GM23338 (cell line): ENCODE measurements around the gene FASN. TPM values are rescaled to one million over a fixed set of nuclear protein-coding genes. Genes with fewer than 3 reads are reported as not detected.

Source experiments
- ATAC-seq: fragments of 200-7000 bp; cut with Tn5 transposase; 3 replicates; pipeline ENCODE4 v1.9.1; 2020
- DNase-seq: peaks from one replicate; pipeline ENCODE4 v3.0.0-alpha.2; 2015; ENCODE audit warnings: low spot score
- H2AFZ ChIP-seq: fragments of 200-600 bp; sonication (generic); 2 replicates; pipeline ENCODE4 v1.8.0; 2016; ENCODE audit warnings: antibody characterized with exemption, mild to moderate bottlenecking, moderate library complexity
- H3F3A ChIP-seq: fragments of 200-600 bp; sonication (generic); replicated peaks from 2 replicates; pipeline ENCODE4 v1.8.0; 2017; ENCODE audit warnings: antibody characterized with exemption, mixed run types, low read depth
- H3K27ac ChIP-seq: fragments of 200-600 bp; sonication (generic); 2 replicates; pipeline ENCODE4 v1.6.1; 2016; ENCODE audit warnings: low read depth
- H3K27me3 ChIP-seq: fragments of 200-600 bp; sonication (generic); 2 replicates; pipeline ENCODE4 v1.8.0; 2016; ENCODE audit warnings: mild to moderate bottlenecking, mixed run types, moderate library complexity; ENCODE audit not compliant: insufficient read depth
- H3K36me3 ChIP-seq: fragments of 200-600 bp; sonication (generic); 2 replicates; pipeline ENCODE4 v1.8.0; 2016; ENCODE audit warnings: mild to moderate bottlenecking; ENCODE audit not compliant: insufficient read depth
- H3K4me1 ChIP-seq: fragments of 200-600 bp; sonication (generic); 2 replicates; pipeline ENCODE4 v1.8.0; 2016; ENCODE audit warnings: mild to moderate bottlenecking, moderate library complexity; ENCODE audit not compliant: insufficient read depth
- H3K4me2 ChIP-seq: fragments of 200-600 bp; sonication (generic); 2 replicates; pipeline ENCODE4 v1.7.1; 2017; ENCODE audit warnings: mixed run types
- H3K4me3 ChIP-seq: fragments of 200-600 bp; sonication (generic); 2 replicates; pipeline ENCODE4 v1.6.1; 2016; ENCODE audit warnings: mixed run types
- H3K79me2 ChIP-seq: fragments of 200-600 bp; sonication (generic); replicated peaks from 2 replicates; pipeline ENCODE4 v1.8.0; 2017; ENCODE audit warnings: mild to moderate bottlenecking; ENCODE audit not compliant: insufficient read depth
- H3K9me2 ChIP-seq: fragments of 200-600 bp; sonication (generic); 2 replicates; pipeline ENCODE4 v1.8.0; 2017; ENCODE audit not compliant: insufficient read depth
- H4K20me1 ChIP-seq: fragments of 200-600 bp; sonication (generic); replicated peaks from 2 replicates; pipeline ENCODE4 v1.8.0; 2017; ENCODE audit warnings: mild to moderate bottlenecking; ENCODE audit not compliant: insufficient read depth
- H3K27ac Mint-ChIP-seq: 2 replicates; pipeline ENCODE4 v1.8.0; 2020; ENCODE audit warnings: inconsistent platforms, mild to moderate bottlenecking, moderate library complexity, mixed read lengths
- H3K27me3 Mint-ChIP-seq: 3 replicates; pipeline ENCODE4 v1.8.0; 2022; ENCODE audit warnings: low read depth, mild to moderate bottlenecking, moderate library complexity, mixed read lengths, inconsistent platforms; ENCODE audit not compliant: insufficient read depth, poor library complexity
- H3K36me3 Mint-ChIP-seq: 3 replicates; pipeline ENCODE4 v1.8.0; 2021; ENCODE audit warnings: low read depth, mild to moderate bottlenecking, inconsistent platforms, moderate library complexity, mixed read lengths
- H3K4me1 Mint-ChIP-seq: 3 replicates; pipeline ENCODE4 v1.8.0; 2020; ENCODE audit warnings: mild to moderate bottlenecking, inconsistent platforms, mixed read lengths
- H3K4me3 Mint-ChIP-seq: 3 replicates; pipeline ENCODE4 v1.8.0; 2021; ENCODE audit warnings: moderate library complexity, mild to moderate bottlenecking, inconsistent platforms, mixed read lengths
- H3K9me3 Mint-ChIP-seq: 3 replicates; pipeline ENCODE4 v1.8.0; 2020; ENCODE audit warnings: moderate library complexity, mild to moderate bottlenecking, inconsistent platforms, mixed read lengths
- CREB1 ChIP-seq: fragments of 250-450 bp; sonication (Bioruptor Pico); IDR thresholded peaks from 2 replicates; pipeline ENCODE4 v1.5.0; 2020; ENCODE audit warnings: low read depth, mild to moderate bottlenecking, moderate library complexity
- EZH2 ChIP-seq: fragments of 200-600 bp; sonication (generic); IDR thresholded peaks from one replicate; pipeline ENCODE4 v1.8.0; 2017; ENCODE audit warnings: antibody characterized with exemption, mild to moderate bottlenecking, low read depth; ENCODE audit not compliant: unreplicated experiment
- EZH2phosphoT487 ChIP-seq: fragments of 200-600 bp; sonication (generic); IDR thresholded peaks from one replicate; pipeline ENCODE4 v1.8.1; 2018; ENCODE audit warnings: antibody characterized with exemption; ENCODE audit not compliant: unreplicated experiment
- NANOG ChIP-seq: IDR thresholded peaks from 2 replicates; pipeline ENCODE4 v1.6.1; 2016; ENCODE audit warnings: antibody characterized with exemption, borderline replicate concordance
- ZNF331 ChIP-seq: fragments of 250-450 bp; sonication (Bioruptor Pico); IDR thresholded peaks from 2 replicates; pipeline ENCODE4 v1.5.0; 2020; ENCODE audit warnings: low read depth, mild to moderate bottlenecking, moderate library complexity
- polyA plus RNA-seq: library from polyadenylated mRNA; unstranded; fragments of >200 nt; fragmentation: Nextera tagmentation; extraction: Ambion mirVana; gene quantifications from 2 replicates; pipeline ENCODE4 v1.2.1, GENCODE V29; 2016
- total RNA-seq: library from RNA; depleted of rRNA; stranded (reverse); fragments of >200 nt; shearing (Covaris generic); gene quantifications from 2 replicates; pipeline ENCODE4 v1.2.3, GENCODE V29; 2014
- TF ChIP-seq, protein P1 (sequence below), 2 experiments: fragments of 200-600 bp in 1 of 2; sonication (generic) in 1 of 2; conservative IDR thresholded peaks; 2 replicates each; pipeline versions ENCODE4 v1.5.1 to v1.6.1; 2016 to 2017; ENCODE audit warnings: antibody characterized with exemption in 2 of 2, low read depth in 2 of 2, mild to moderate bottlenecking in 2 of 2, moderate library complexity in 1 of 2
- TF ChIP-seq, protein P2 (sequence below): fragments of 250-450 bp; sonication (Bioruptor Pico); IDR thresholded peaks from 2 replicates; pipeline ENCODE4 v1.5.0; 2020; ENCODE audit warnings: mild to moderate bottlenecking, moderate library complexity
- TF ChIP-seq, protein P3 (sequence below): IDR thresholded peaks from 2 replicates; pipeline ENCODE4 v1.6.1; 2016; ENCODE audit warnings: antibody characterized with exemption

The FASN gene
- total and polyA plus RNA-seq, 2 experiments from 2014 or later = 120 to 849 TPM

DNA sequence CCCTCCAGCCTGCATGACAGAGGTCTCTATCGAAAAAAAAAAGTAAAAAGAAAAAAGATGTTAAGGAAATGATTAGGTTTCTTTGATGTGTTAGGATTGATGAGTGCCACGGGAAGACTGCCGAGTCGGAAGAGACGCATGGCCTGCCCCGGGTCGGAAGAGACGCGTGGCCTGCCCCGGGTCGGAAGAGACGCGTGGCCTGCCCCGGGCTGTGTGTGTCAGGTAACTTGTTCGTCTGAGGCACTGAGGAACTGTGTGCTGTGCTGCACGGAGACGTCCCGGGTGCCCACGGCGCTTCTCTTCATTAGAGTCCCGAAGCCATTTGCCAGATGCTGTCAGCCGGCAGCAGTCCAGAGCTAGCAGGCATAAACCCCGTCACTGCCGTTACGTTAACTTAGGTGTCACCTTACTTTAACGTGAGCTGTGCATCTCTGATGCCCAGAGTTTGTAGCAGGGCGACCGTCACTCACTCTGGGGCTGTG is 40.5 kb upstream of the FASN start:
- Mint-ChIP-seq H3K27me3 (peaks cover 7% of the 10 kb centered on the region), H3K4me1 (no peaks in the 10 kb centered on the region), H3K36me3 (no peaks in the 10 kb centered on the region; the same call in 2 of the 3 replicates), H3K27ac (no peak overlapping the region), H3K9me3 (no peaks in the 10 kb centered on the region), H3K4me3 (no peak overlapping the region; the same call in 2 of the 3 replicates)
- H3K9me2 ChIP-seq = no peaks in the 10 kb centered on the region
- DNase-seq (no peak), ATAC-seq (no peak)
- no peak overlapping the region for H2AFZ ChIP-seq
- H3K27ac ChIP-seq = no peak overlapping the region
- no peaks in the 10 kb centered on the region for H3K79me2 ChIP-seq
- no peaks in the 10 kb centered on the region for H3K4me1 ChIP-seq
- no peaks in the 10 kb centered on the region for H3K27me3 ChIP-seq
- no peak overlapping the region for H3K4me2 ChIP-seq
- H3K36me3 ChIP-seq = no peaks in the 10 kb centered on the region
- no peak overlapping the region for H3K4me3 ChIP-seq
- H4K20me1 ChIP-seq = no peaks in the 10 kb centered on the region; the same call in 1 of the 2 replicates
- no peaks in the 10 kb centered on the region for H3F3A ChIP-seq
- TF ChIP-seq NANOG = no peak

DNA sequence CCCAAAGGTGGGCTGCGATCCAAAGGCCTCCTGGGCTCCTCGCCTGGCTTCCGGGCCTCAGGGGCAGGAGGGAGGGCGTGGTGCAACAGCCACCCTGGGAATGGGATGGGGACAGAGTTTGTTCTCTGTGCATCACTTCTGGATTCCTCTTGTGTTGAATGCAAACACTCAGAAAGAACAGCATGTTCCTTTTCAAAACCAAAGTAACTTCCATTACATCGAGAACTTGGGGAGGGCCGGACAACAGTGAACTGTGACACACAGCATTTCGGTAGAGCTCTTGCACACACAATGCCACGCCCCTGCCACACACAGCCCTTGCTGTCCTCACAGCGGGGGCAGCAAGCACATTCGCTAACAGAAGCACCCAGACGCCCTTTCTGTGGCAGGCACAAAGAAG is 36.1 kb upstream of the FASN start:
- no peak overlapping the region for H3K4me2 ChIP-seq
- no peak for DNase-seq
- H3K36me3 Mint-ChIP-seq = no peaks in the 10 kb centered on the region; the same call in 2 of the 3 replicates
- H3F3A ChIP-seq = no peaks in the 10 kb centered on the region
- TF ChIP-seq, protein P1, sequence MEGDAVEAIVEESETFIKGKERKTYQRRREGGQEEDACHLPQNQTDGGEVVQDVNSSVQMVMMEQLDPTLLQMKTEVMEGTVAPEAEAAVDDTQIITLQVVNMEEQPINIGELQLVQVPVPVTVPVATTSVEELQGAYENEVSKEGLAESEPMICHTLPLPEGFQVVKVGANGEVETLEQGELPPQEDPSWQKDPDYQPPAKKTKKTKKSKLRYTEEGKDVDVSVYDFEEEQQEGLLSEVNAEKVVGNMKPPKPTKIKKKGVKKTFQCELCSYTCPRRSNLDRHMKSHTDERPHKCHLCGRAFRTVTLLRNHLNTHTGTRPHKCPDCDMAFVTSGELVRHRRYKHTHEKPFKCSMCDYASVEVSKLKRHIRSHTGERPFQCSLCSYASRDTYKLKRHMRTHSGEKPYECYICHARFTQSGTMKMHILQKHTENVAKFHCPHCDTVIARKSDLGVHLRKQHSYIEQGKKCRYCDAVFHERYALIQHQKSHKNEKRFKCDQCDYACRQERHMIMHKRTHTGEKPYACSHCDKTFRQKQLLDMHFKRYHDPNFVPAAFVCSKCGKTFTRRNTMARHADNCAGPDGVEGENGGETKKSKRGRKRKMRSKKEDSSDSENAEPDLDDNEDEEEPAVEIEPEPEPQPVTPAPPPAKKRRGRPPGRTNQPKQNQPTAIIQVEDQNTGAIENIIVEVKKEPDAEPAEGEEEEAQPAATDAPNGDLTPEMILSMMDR (conservative IDR thresholded peaks at IDR 0.05; ENCODE audit: low read depth in 2 of 2) = no peak
- no peak for TF ChIP-seq EZH2phosphoT487
- TF ChIP-seq, protein P2, sequence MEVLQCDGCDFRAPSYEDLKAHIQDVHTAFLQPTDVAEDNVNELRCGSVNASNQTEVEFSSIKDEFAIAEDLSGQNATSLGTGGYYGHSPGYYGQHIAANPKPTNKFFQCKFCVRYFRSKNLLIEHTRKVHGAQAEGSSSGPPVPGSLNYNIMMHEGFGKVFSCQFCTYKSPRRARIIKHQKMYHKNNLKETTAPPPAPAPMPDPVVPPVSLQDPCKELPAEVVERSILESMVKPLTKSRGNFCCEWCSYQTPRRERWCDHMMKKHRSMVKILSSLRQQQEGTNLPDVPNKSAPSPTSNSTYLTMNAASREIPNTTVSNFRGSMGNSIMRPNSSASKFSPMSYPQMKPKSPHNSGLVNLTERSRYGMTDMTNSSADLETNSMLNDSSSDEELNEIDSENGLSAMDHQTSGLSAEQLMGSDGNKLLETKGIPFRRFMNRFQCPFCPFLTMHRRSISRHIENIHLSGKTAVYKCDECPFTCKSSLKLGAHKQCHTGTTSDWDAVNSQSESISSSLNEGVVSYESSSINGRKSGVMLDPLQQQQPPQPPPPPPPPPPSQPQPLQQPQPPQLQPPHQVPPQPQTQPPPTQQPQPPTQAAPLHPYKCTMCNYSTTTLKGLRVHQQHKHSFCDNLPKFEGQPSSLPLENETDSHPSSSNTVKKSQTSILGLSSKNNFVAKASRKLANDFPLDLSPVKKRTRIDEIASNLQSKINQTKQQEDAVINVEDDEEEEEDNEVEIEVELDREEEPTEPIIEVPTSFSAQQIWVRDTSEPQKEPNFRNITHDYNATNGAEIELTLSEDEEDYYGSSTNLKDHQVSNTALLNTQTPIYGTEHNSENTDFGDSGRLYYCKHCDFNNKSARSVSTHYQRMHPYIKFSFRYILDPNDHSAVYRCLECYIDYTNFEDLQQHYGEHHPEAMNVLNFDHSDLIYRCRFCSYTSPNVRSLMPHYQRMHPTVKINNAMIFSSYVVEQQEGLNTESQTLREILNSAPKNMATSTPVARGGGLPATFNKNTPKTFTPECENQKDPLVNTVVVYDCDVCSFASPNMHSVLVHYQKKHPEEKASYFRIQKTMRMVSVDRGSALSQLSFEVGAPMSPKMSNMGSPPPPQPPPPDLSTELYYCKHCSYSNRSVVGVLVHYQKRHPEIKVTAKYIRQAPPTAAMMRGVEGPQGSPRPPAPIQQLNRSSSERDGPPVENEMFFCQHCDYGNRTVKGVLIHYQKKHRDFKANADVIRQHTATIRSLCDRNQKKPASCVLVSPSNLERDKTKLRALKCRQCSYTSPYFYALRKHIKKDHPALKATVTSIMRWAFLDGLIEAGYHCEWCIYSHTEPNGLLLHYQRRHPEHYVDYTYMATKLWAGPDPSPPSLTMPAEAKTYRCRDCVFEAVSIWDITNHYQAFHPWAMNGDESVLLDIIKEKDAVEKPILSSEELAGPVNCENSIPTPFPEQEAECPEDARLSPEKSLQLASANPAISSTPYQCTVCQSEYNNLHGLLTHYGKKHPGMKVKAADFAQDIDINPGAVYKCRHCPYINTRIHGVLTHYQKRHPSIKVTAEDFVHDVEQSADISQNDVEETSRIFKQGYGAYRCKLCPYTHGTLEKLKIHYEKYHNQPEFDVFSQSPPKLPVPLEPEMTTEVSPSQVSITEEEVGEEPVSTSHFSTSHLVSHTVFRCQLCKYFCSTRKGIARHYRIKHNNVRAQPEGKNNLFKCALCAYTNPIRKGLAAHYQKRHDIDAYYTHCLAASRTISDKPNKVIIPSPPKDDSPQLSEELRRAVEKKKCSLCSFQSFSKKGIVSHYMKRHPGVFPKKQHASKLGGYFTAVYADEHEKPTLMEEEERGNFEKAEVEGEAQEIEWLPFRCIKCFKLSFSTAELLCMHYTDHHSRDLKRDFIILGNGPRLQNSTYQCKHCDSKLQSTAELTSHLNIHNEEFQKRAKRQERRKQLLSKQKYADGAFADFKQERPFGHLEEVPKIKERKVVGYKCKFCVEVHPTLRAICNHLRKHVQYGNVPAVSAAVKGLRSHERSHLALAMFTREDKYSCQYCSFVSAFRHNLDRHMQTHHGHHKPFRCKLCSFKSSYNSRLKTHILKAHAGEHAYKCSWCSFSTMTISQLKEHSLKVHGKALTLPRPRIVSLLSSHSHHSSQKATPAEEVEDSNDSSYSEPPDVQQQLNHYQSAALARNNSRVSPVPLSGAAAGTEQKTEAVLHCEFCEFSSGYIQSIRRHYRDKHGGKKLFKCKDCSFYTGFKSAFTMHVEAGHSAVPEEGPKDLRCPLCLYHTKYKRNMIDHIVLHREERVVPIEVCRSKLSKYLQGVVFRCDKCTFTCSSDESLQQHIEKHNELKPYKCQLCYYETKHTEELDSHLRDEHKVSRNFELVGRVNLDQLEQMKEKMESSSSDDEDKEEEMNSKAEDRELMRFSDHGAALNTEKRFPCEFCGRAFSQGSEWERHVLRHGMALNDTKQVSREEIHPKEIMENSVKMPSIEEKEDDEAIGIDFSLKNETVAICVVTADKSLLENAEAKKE (CRISPR knock-in tag) = no peak
- no peak for TF ChIP-seq EZH2
- TF ChIP-seq ZNF331 (CRISPR knock-in tag) = no peak
- TF ChIP-seq CREB1 (CRISPR knock-in tag) = no peak
- TF ChIP-seq, protein P3, sequence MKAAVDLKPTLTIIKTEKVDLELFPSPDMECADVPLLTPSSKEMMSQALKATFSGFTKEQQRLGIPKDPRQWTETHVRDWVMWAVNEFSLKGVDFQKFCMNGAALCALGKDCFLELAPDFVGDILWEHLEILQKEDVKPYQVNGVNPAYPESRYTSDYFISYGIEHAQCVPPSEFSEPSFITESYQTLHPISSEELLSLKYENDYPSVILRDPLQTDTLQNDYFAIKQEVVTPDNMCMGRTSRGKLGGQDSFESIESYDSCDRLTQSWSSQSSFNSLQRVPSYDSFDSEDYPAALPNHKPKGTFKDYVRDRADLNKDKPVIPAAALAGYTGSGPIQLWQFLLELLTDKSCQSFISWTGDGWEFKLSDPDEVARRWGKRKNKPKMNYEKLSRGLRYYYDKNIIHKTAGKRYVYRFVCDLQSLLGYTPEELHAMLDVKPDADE = no peak
- no peaks in the 10 kb centered on the region; the same call in 1 of the 2 replicates for H4K20me1 ChIP-seq
- H3K27ac ChIP-seq = no peak overlapping the region
- H3K9me3 Mint-ChIP-seq = no peaks in the 10 kb centered on the region
- no peaks in the 10 kb centered on the region for H3K36me3 ChIP-seq
- no peak for ATAC-seq
- no peak overlapping the region for H3K4me3 Mint-ChIP-seq
- no peaks in the 10 kb centered on the region for H3K4me1 Mint-ChIP-seq
- no peaks in the 10 kb centered on the region for H3K4me1 ChIP-seq
- H2AFZ ChIP-seq = no peak overlapping the region
- H3K79me2 ChIP-seq = no peaks in the 10 kb centered on the region
- H3K4me3 ChIP-seq = no peak overlapping the region
- H3K27me3 ChIP-seq = no peaks in the 10 kb centered on the region
- H3K27ac Mint-ChIP-seq = no peak overlapping the region
- no peaks in the 10 kb centered on the region for H3K9me2 ChIP-seq
- H3K27me3 Mint-ChIP-seq = peaks cover 6% of the 10 kb centered on the region
